Epithelial cell of proximal tubule (primary cell): ENCODE data around the gene MYO18B. TPM values are rescaled to one million over a fixed set of nuclear protein-coding genes. Genes with fewer than 3 reads are reported as not detected.

Source experiments
- DNase-seq: peaks from one replicate; pipeline ENCODE4 v3.0.0-alpha.2; 2011; ENCODE audit warnings: low read depth
- H3K4me3 ChIP-seq: 2 replicates; pipeline ENCODE4 v1.5.1; 2011; ENCODE audit warnings: low read depth, mild to moderate bottlenecking, low read length
- CTCF ChIP-seq: conservative IDR thresholded peaks from 2 replicates; pipeline ENCODE4 v1.5.1; 2012; ENCODE audit warnings: low read depth, mild to moderate bottlenecking, low read length
- total RNA-seq: library from RNA; depleted of rRNA; stranded (reverse); fragments of >200 nt; gene quantifications from 2 replicates; pipeline ENCODE4 v1.2.3, GENCODE V29; 2015

MYO18B gene
- total RNA-seq, 1 donor from 2014 or later: not detected

- no peak for DNase-seq
- no peak overlapping the region for H3K4me3 ChIP-seq
- no peak for TF ChIP-seq CTCF
Measured at GRCh38 chr22:25766418-25766817, 24.4 kb downstream of the MYO18B start.

- no peak for TF ChIP-seq CTCF
- H3K4me3 ChIP-seq: no peak overlapping the region
- no peak for DNase-seq
Measured at GRCh38 chr22:25770333-25770732, 28.3 kb downstream of the MYO18B start.

GRCh38 chr22:25772288-25772687, 30.3 kb downstream of the MYO18B start:
- no peak for TF ChIP-seq CTCF
- DNase-seq: no peak
- no peak overlapping the region for H3K4me3 ChIP-seq

GRCh38 chr22:25774575-25775026, 32.6 kb downstream of the MYO18B start:
- peak; percentile 60 for TF ChIP-seq CTCF
- DNase-seq: no peak

GRCh38 chr22:25775531-25775930, 33.5 kb downstream of the MYO18B start:
- H3K4me3 ChIP-seq: no peak overlapping the region
- no peak for DNase-seq
- TF ChIP-seq CTCF: no peak

More at GRCh38 chr22:25774575-25775026, 32.6 kb downstream of the MYO18B start:
- H3K4me3 ChIP-seq: no peak overlapping the region

- no peak for TF ChIP-seq CTCF
- no peak for DNase-seq
- no peak overlapping the region for H3K4me3 ChIP-seq
Measured at GRCh38 chr22:25777411-25777810, 35.4 kb downstream of the MYO18B start.

- peak; percentile 59 for TF ChIP-seq CTCF
- no peak overlapping the region for H3K4me3 ChIP-seq
- no peak for DNase-seq
Measured at GRCh38 chr22:25777870-25778269, 35.9 kb downstream of the MYO18B start.
